IMR-90 (cell line): ENCODE results near the gene STXBP6. TPM values are rescaled to one million over a fixed set of nuclear protein-coding genes. Genes with fewer than 3 reads are reported as not detected.
A peak's percentile ranks its signal among the peaks of the same experiment; 100 is the strongest.

Experiments used
- ATAC-seq: fragments of 200-7000 bp; cut with Tn5 transposase; 2 replicates; pipeline ENCODE4 v1.9.1; 2020; ENCODE audit warnings: low read depth, mild to moderate bottlenecking, moderate library complexity
- BruUV-seq: library from RNA; stranded (reverse); fragments of 400-500 nt; replicated peaks from 2 replicates; lab custom pipeline; 2021; lab: Mats Ljungman, UMichigan
- CTCF ChIA-PET: fragments of 300-600 bp; formaldehyde crosslinking; extraction: SDS; loops from one replicate; lab custom pipeline; 2021; ENCODE audit warnings: antibody characterized with exemption; lab: Yijun Ruan, JAX
- POLR2A ChIA-PET: fragments of 300-600 bp; sonication (Branson Sonifier 250); formaldehyde crosslinking; loops from one replicate; lab custom pipeline; 2022; ENCODE audit warnings: antibody characterized with exemption; ENCODE audit not compliant: unreplicated experiment; lab: Charles Lee
- DNase-seq: peaks from one replicate; pipeline ENCODE4 v3.0.0; 2013
- H2AFZ ChIP-seq: replicated peaks from 2 replicates; pipeline ENCODE3; 2013; ENCODE audit warnings: low read length, mild to moderate bottlenecking; ENCODE audit not compliant: poor library complexity
- H2AK5ac ChIP-seq: 2 replicates; pipeline ENCODE4 v1.6.1; 2013; ENCODE audit warnings: low read depth, low read length, inconsistent platforms
- H2AK9ac ChIP-seq: replicated peaks from 2 replicates; pipeline ENCODE3; 2013; ENCODE audit warnings: mild to moderate bottlenecking, low read depth, low read length, moderate library complexity; ENCODE audit not compliant: poor library complexity
- H2BK120ac ChIP-seq: 2 replicates; pipeline ENCODE4 v1.6.1; 2013; ENCODE audit warnings: low read depth, low read length, inconsistent platforms
- H2BK15ac ChIP-seq: 3 replicates; pipeline ENCODE4 v1.6.1; 2013; ENCODE audit warnings: low read depth, low read length, inconsistent platforms
- H2BK20ac ChIP-seq: 2 replicates; pipeline ENCODE4 v1.6.1; 2013; ENCODE audit warnings: low read depth, mild to moderate bottlenecking, inconsistent platforms, low read length, moderate library complexity
- H2BK5ac ChIP-seq: 2 replicates; pipeline ENCODE4 v1.6.1; 2013; ENCODE audit warnings: mild to moderate bottlenecking, low read depth, low read length, inconsistent platforms; ENCODE audit not compliant: poor library complexity, severe bottlenecking
- H3K14ac ChIP-seq: replicated peaks from 2 replicates; pipeline ENCODE4 v1.6.1; 2013; ENCODE audit warnings: low read depth, low read length, inconsistent platforms
- H3K18ac ChIP-seq: 2 replicates; pipeline ENCODE4 v1.6.1; 2013; ENCODE audit warnings: low read depth, low read length, control low read depth
- H3K23ac ChIP-seq: 2 replicates; pipeline ENCODE4 v1.6.1; 2013; ENCODE audit warnings: low read depth, low read length, inconsistent platforms
- H3K27ac ChIP-seq: 2 replicates; pipeline ENCODE4 v1.5.1; 2013; ENCODE audit warnings: mild to moderate bottlenecking, control low read depth, low read length; ENCODE audit not compliant: insufficient read depth
- H3K27me3 ChIP-seq: 2 replicates; pipeline ENCODE4 v1.6.1; 2013; ENCODE audit warnings: low read length; ENCODE audit not compliant: control insufficient read depth, insufficient read depth
- H3K36me3 ChIP-seq: 2 replicates; pipeline ENCODE4 v1.6.1; 2013; ENCODE audit warnings: low read length, mixed read lengths; ENCODE audit not compliant: control insufficient read depth, insufficient read depth
- H3K4ac ChIP-seq: 2 replicates; pipeline ENCODE4 v1.6.1; 2013; ENCODE audit warnings: low read depth, low read length, inconsistent platforms
- H3K4me1 ChIP-seq: 2 replicates; pipeline ENCODE4 v1.6.1; 2013; ENCODE audit warnings: low read length, mixed read lengths; ENCODE audit not compliant: control insufficient read depth, insufficient read depth
- H3K4me2 ChIP-seq: 2 replicates; pipeline ENCODE4 v1.6.1; 2013; ENCODE audit warnings: low read depth, mild to moderate bottlenecking, control low read depth, low read length, moderate library complexity
- H3K4me3 ChIP-seq: 2 replicates; pipeline ENCODE4 v1.5.1; 2013; ENCODE audit warnings: low read depth, mild to moderate bottlenecking, control low read depth, low read length, moderate library complexity; ENCODE audit not compliant: insufficient read depth
- H3K56ac ChIP-seq: 2 replicates; pipeline ENCODE4 v1.6.1; 2013; ENCODE audit warnings: low read length, inconsistent platforms; ENCODE audit not compliant: insufficient read depth; ENCODE audit errors: extremely low read depth
- H3K79me1 ChIP-seq, 2 experiments: 2 replicates each; pipeline ENCODE4 v1.6.1; 2013; ENCODE audit warnings: low read length in 2 of 2, inconsistent platforms in 1 of 2, low read depth in 1 of 2
- H3K9ac ChIP-seq: 2 replicates; pipeline ENCODE4 v1.6.1; 2013; ENCODE audit warnings: low read depth, low read length, control low read depth
- H3K9me1 ChIP-seq: 2 replicates; pipeline ENCODE4 v1.6.1; 2013; ENCODE audit warnings: low read length, inconsistent platforms; ENCODE audit not compliant: insufficient read depth
- H3K9me3 ChIP-seq: 2 replicates; pipeline ENCODE4 v1.6.1; 2013; ENCODE audit warnings: low read length; ENCODE audit not compliant: control insufficient read depth, insufficient read depth
- H4K20me1 ChIP-seq: 2 replicates; pipeline ENCODE4 v1.6.1; 2013; ENCODE audit warnings: low read length, inconsistent platforms; ENCODE audit not compliant: insufficient read depth
- H4K5ac ChIP-seq: 2 replicates; pipeline ENCODE4 v1.6.1; 2013; ENCODE audit warnings: mild to moderate bottlenecking, low read depth, low read length, control low read depth
- H4K8ac ChIP-seq, 2 experiments: 2 replicates each; pipeline ENCODE4 v1.6.1; 2013; ENCODE audit warnings: low read depth in 2 of 2, low read length in 2 of 2, control low read depth in 1 of 2, inconsistent platforms in 1 of 2
- H4K91ac ChIP-seq: 2 replicates; pipeline ENCODE4 v1.6.1; 2013; ENCODE audit warnings: low read depth, low read length, inconsistent platforms; ENCODE audit not compliant: insufficient read depth
- CHD1 ChIP-seq: IDR thresholded peaks from 2 replicates; pipeline ENCODE4 v1.6.1; 2012; ENCODE audit warnings: low read depth, low read length, improper control_type of control experiment
- POLR2A ChIP-seq: IDR thresholded peaks from 2 replicates; pipeline ENCODE4 v1.6.1; 2012; ENCODE audit warnings: mild to moderate bottlenecking, low read depth, low read length
- RFX5 ChIP-seq: IDR thresholded peaks from 2 replicates; pipeline ENCODE4 v1.8.0; 2012; ENCODE audit warnings: low read depth, mild to moderate bottlenecking, low read length, moderate library complexity
- SMC3 ChIP-seq: fragments of 150-350 bp; IDR thresholded peaks from 2 replicates; pipeline ENCODE4 v1.6.1; 2016; ENCODE audit warnings: low read depth, mild to moderate bottlenecking, antibody characterized with exemption, low read length, moderate library complexity
- WGBS, 2 experiments: methylation state at CpG; one replicate each; pipeline versions ENCODE4 v1.1.5 to v1.1.7; 2013; ENCODE audit warnings: missing lambda C conversion rate in 2 of 2; ENCODE audit not compliant: insufficient read length in 1 of 2; ENCODE audit errors: extremely low coverage in 2 of 2; 5-methylcytosine and 5-hydroxymethylcytosine counted together
- dilution Hi-C: fragments of 300-500 bp; cut with HindIII; formaldehyde crosslinking; loops from one replicate; pipeline ENCODE4 v1.14.3; 2018; ENCODE audit warnings: low sequenced_read_pairs; ENCODE audit not compliant: unreplicated experiment
- in situ Hi-C: fragments of 300-500 bp; cut with MboI; formaldehyde crosslinking; loops from 3 replicates; pipeline ENCODE4 v1.14.3; 2019; ENCODE audit warnings: low sequenced_read_pairs, inconsistent platforms, mixed read lengths
- intact Hi-C: fragments of 100-400 bp; cut with micrococcal nuclease; formaldehyde crosslinking; loops from 2 replicates; pipeline ENCODE4 v1.10.0; 2022
- polyA plus RNA-seq, 3 experiments: library from polyadenylated mRNA; depleted of rRNA; stranded (reverse); fragments of >200 nt; gene quantifications; 2 replicates each; pipeline ENCODE4 v1.2.3, GENCODE V29; 2012; ENCODE audit warnings: low replicate concordance in 1 of 3
- total RNA-seq: library from RNA; depleted of rRNA; stranded (reverse); fragments of >200 nt; gene quantifications from 2 replicates; pipeline ENCODE4 v1.2.3, GENCODE V29; 2012
- TF ChIP-seq, protein P1 (sequence below): conservative IDR thresholded peaks from 2 replicates; pipeline ENCODE4 v1.5.1; 2012; ENCODE audit warnings: mild to moderate bottlenecking, low read depth, low read length, improper control_type of control experiment
- TF ChIP-seq, protein P2 (sequence below): fragments of 150-350 bp; IDR thresholded peaks from 2 replicates; pipeline ENCODE4 v1.6.1; 2017; ENCODE audit warnings: mild to moderate bottlenecking, antibody characterized with exemption, low read length, low read depth
- TF ChIP-seq, protein P3 (sequence below): fragments of 150-350 bp; IDR thresholded peaks from 2 replicates; pipeline ENCODE4 v1.6.1; 2016; ENCODE audit warnings: low read depth, mild to moderate bottlenecking, low read length, moderate library complexity, borderline replicate concordance

The STXBP6 gene
- total and polyA plus RNA-seq, 2 of the 4 experiments (the other 2 are of a cell fraction): 14.2 to 14.3 TPM

DNA sequence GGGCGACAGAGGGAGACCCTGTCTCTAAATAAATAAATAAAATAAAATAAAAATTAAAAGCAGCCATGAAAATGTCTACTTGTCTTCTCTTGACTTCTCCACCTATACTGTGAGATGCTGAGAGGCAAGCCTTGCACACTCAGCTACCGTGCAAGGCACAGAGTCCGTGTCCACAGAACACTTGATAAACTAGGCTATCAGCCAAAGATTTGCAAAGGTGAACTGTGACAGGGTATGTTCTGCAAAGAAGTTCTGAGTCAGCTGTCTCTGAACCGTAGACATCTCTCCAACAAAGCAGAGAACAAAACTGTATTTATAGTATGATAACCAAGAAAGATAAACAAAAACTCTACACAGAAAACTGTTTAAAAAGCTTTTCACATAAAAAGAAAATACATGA is 35.5 kb downstream of the STXBP6 start:
- Histone ChIP-seq H2BK15ac (no peak overlapping the region), H3K56ac (no peak overlapping the region), H2AK9ac (no peak overlapping the region), H3K27ac (no peak overlapping the region), H2BK20ac (no peak overlapping the region), H4K8ac (no peak overlapping the region), H2BK5ac (no peak overlapping the region), H2AK5ac (no peak overlapping the region), H3K27me3 (no peaks in the 10 kb centered on the region), H3K4ac (no peak overlapping the region), H3K9me3 (no peaks in the 10 kb centered on the region), H3K36me3 (no peaks in the 10 kb centered on the region), H3K79me1 (no peaks in the 10 kb centered on the region; a peak in 1 of 4 replicates), H2BK120ac (no peak overlapping the region), H3K23ac (no peak overlapping the region), H3K4me1 (peaks cover 3% of the 10 kb centered on the region), H3K9ac (no peak overlapping the region), H3K4me2 (peak overlapping the region; percentile 55; the same call in 1 of the 2 replicates), H4K20me1 (no peaks in the 10 kb centered on the region), H3K18ac (no peak overlapping the region), H3K4me3 (no peak overlapping the region), H3K9me1 (no peaks in the 10 kb centered on the region; the same call in 1 of the 2 replicates), H4K5ac (no peak overlapping the region), H2AFZ (no peak overlapping the region), H4K91ac (no peak overlapping the region), H3K14ac (no peak overlapping the region)
- POLR2A ChIA-PET: interaction anchor here (0.7 kb wide), 1 partner anchor 115 kb away, joined by 3 read pairs; no protein-coding TSS in a partner anchor
- in situ Hi-C loops: no loop called here
- dilution Hi-C loops: no loop called here
- peak; percentile 32; the same call in 1 of the 2 replicates for ATAC-seq
- intact Hi-C loops: no loop called here
- no peak for TF ChIP-seq POLR2A
- TF ChIP-seq, protein P1, sequence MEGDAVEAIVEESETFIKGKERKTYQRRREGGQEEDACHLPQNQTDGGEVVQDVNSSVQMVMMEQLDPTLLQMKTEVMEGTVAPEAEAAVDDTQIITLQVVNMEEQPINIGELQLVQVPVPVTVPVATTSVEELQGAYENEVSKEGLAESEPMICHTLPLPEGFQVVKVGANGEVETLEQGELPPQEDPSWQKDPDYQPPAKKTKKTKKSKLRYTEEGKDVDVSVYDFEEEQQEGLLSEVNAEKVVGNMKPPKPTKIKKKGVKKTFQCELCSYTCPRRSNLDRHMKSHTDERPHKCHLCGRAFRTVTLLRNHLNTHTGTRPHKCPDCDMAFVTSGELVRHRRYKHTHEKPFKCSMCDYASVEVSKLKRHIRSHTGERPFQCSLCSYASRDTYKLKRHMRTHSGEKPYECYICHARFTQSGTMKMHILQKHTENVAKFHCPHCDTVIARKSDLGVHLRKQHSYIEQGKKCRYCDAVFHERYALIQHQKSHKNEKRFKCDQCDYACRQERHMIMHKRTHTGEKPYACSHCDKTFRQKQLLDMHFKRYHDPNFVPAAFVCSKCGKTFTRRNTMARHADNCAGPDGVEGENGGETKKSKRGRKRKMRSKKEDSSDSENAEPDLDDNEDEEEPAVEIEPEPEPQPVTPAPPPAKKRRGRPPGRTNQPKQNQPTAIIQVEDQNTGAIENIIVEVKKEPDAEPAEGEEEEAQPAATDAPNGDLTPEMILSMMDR: no peak
- TF ChIP-seq, protein P2, sequence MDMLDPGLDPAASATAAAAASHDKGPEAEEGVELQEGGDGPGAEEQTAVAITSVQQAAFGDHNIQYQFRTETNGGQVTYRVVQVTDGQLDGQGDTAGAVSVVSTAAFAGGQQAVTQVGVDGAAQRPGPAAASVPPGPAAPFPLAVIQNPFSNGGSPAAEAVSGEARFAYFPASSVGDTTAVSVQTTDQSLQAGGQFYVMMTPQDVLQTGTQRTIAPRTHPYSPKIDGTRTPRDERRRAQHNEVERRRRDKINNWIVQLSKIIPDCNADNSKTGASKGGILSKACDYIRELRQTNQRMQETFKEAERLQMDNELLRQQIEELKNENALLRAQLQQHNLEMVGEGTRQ: no peak
- no peak for TF ChIP-seq SMC3
- TF ChIP-seq, protein P3, sequence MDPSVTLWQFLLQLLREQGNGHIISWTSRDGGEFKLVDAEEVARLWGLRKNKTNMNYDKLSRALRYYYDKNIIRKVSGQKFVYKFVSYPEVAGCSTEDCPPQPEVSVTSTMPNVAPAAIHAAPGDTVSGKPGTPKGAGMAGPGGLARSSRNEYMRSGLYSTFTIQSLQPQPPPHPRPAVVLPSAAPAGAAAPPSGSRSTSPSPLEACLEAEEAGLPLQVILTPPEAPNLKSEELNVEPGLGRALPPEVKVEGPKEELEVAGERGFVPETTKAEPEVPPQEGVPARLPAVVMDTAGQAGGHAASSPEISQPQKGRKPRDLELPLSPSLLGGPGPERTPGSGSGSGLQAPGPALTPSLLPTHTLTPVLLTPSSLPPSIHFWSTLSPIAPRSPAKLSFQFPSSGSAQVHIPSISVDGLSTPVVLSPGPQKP: no peak
- TF ChIP-seq CHD1: no peak
- no peak for TF ChIP-seq RFX5
- CTCF ChIA-PET: no interaction called here
- no CpG with 5 or more reads among the region's 4 CpGs for WGBS, 2 experiments
- peak; percentile 31 for DNase-seq
- BruUV-seq: no TSS peak
